HG03432 (cell line): ENCODE data around the gene IDI2.
"Not testable (repeated sequence)": the region's sequence is repeated elsewhere in the genome, so short reads cannot be mapped to it uniquely, and the experiment has no call there.

Experiments
- ATAC-seq: cut with Tn5 transposase; IDR thresholded peaks from one replicate; pipeline ENCODE4 v1.9.1; 2021; ENCODE audit warnings: mild to moderate bottlenecking, moderate library complexity; ENCODE audit not compliant: unreplicated experiment

Gene IDI2

DNA sequence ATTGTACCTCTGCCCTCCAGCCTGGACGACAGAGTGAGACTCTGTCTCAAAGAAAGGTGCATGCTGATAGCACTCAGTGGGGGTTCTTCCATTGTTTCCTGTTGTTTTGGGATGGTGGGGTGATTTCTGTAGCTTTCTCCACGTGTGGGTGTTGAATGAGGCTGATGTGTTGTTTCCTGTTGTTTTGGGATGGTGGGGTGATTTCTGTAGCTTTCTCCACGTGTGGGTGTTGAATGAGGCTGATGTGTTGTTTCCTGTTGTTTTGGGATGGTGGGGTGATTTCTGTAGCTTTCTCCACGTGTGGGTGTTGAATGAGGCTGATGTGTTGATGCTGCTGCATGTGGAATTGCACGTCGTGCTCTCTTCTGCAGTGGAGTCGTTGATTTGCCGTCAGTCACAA is 15.7 kb downstream of the IDI2 start:
- not testable (repeated sequence) for ATAC-seq

GRCh38 chr10:1009071-1009494 is 16.6 kb downstream of the IDI2 start:
- no peak for ATAC-seq

- no peak for ATAC-seq
These were observed 18.1 kb downstream of the IDI2 start for GRCh38 chr10:1007583-1007982.

DNA sequence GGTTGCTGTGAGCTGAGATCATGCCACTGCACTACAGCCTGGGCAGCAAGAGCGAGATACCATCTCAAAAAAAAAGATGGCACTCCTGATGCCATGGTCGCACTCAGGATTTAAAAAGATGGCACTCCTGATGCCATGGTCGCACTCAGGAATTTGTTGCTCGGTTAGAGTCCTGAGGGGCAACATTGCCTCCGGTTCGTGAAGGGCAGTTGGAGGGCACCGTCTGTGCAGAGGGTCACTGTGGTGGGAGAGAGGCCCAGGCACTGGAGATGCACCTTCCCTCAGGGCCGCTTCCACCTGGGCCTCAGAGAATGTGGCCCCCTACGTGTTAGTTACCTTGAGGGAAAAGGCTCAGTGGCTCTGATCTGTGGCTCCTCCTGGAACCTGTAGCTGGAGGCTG is 19.1 kb downstream of the IDI2 start:
- ATAC-seq: no peak

GRCh38 chr10:1003884-1004670 is 21.6 kb downstream of the IDI2 start:
- ATAC-seq: no peak

DNA sequence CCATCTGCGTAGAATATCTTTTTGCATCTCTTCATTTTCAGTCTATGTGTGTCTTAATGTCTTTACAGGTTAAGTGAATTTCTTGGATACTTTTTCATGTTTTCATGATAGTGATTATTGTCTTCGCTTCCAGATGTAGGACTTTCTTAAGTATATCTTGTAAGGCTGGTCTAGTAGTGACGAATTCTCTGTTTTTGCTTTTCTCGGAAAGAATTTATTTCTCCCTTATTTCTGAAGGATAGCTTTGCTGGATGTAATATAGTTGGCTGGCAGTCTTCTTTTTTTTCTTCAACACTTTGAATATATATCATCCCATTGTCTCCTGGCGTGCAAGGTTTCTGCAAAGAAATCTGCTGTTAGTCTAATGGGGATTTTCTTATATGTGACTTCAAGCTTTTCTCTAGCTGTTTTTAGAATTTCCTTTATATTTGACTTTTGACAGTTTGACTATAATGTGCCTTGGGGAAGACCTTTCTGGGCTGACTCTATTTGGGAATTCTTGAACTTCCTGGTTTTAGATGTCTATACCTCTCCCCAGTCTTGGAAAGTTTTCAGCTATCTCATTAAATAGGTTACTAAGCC is 23.1 kb downstream of the IDI2 start:
- ATAC-seq: no peak

- no peak for ATAC-seq
These were observed 28.2 kb downstream of the IDI2 start for GRCh38 chr10:997266-998022.

DNA sequence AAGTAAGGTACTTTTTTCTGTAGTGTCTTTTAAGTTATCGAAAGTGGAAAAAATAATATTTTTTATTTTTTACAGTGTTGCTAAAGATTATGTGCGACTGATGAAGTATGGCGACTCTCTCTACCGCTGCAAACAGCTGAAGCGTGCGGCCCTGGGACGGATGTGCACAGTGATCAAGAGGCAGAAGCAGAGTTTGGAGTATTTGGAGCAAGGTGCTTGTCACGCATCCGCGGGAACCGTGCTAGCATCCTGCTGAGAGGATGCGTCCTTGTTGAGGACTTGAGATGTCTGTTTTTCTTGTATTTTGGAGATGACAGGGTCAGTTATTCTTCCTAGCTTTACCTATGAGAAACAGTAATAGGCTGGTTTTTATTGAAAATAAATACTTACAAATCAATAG is 29.6 kb downstream of the IDI2 start:
- ATAC-seq: no peak

DNA sequence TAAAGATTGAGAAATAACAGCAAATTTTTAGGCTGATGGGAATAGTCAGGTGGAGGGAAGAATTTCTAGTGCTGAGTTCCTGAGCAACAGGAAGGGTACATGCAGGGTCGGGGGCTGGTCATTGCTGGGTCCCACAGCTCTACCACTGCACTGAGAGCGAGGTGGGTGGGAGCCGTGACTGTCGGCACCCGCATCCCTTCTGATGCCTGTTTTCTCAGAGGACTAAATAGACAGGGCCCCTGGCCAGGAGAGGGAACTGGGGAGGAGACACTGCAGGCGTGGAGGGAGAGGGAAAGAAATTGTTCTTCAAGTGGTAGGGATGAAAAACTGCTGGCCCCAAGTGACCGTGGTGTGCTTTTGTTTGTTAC is 30.1 kb downstream of the IDI2 start:
- no peak for ATAC-seq

GRCh38 chr10:994836-995558 is 30.7 kb downstream of the IDI2 start:
- ATAC-seq: no peak

DNA sequence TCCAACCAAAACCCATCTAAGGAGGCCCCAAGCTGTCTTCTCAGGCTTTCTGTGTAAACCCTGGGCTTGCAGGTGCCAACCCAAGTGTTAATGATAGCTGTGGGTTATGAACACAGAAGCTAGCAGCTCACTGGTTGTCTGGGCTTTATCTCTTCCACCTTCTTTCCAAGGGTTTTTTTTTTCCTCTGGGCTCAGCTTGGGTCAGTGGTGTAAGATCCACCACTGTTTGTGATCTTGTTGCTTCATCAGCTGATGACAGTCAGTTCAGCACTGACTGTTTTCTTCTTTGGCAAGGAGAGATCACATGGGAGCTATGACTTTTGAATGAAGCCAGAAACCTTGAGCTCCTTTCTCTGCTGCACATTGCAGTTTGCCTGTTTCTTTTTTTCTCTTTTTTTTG is 32.8 kb downstream of the IDI2 start:
- ATAC-seq: no peak

- ATAC-seq: no peak
These were observed 33.2 kb downstream of the IDI2 start for GRCh38 chr10:992467-992866.

GRCh38 chr10:990808-991207 is 34.9 kb downstream of the IDI2 start:
- ATAC-seq: no peak

GRCh38 chr10:988667-989545 is 36.8 kb downstream of the IDI2 start:
- ATAC-seq: peak; percentile 16

DNA sequence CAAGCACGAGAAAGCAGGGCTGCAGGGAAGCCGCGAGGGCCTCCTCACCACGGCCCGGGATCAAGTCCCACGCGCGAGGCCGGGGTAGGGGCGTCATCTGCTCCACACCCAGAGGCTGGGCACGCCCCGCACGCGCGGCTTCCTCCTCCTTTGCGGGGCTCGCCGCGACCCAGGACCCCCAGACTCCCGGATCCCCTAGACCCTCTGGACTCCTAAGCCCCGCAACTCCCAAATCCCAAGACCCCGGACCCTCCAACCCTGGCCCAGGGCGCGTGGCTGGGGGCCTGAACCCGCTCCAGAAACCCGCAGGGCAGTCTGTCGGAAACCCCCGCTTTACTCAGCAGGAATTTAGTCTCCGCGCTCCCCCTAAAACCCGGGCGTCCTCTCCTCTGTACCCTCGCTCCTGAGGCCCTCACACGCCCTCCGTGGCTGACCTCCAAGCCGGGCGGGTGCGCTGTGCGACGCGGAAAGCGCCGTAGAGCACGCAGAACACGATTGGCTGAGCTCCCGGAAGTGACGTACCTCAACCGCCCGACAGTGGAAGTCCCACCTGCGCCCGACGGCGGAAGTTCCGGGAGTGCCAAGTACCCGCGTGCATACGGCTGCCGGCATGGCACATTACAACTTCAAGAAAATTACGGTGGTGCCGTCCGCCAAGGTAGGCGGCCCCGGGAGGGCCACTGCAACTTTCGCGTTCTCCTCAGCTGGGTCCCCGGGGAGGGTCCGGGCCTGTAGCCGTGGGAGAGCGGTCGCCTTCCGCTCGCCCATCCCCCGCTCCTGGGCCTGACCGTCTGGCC is 37.6 kb downstream of the IDI2 start, which contains the start of gene GTPBP4:
TSS of gene GTPBP4 (plus strand) at position 565 of the 797 bp plus-strand sequence. CDS start at position 611, 46 bp downstream.
- ATAC-seq: peak; percentile 97

DNA sequence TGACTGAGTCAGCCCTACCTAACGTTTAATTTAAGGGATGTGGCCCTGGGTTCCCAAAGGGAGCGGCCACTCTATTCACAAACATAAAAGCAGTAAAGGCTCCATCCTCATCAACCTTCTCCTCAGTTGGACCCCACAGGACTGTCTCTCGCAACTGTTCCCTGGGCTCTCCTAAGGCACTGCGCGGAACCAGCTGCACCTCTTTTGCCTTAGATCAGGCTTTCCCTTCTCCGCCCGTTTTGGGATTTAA is 38.1 kb downstream of the IDI2 start:
- no peak for ATAC-seq

- no peak for ATAC-seq
These were observed 38.6 kb downstream of the IDI2 start for GRCh38 chr10:986881-987619.

DNA sequence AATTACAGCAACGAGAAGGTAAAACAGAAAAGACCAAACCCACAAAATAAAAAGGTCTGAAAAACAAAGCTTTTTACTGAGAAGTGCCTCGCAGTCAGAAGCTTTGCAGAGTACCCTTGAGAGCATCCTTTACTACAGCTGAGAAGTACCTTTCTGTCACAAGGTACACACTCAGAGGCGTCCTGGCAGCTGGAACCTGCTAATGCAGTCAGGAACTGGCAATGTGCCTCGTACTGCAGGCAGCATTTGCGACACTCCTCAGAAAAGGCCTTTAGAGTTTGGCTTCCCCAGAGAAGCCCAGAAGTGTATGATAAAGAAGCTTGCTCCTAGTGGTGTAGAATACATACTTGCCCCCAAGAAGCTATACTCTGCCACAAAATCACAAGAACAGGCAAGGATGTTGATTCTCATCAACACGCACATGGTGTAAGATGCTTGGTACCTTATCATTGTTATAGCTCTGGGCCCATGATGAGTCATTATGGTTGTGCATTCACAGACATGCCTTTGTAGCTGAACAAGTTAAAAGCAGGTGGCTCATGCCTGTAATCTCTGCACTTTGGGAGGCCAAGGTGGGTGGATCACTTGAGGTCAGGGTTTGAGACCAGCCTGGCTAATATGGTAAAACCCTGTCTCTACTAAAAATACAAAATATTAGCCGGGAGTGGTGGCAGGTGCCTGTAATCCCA is 39.4 kb downstream of the IDI2 start:
- no peak for ATAC-seq
